IPS-18a (cell line): Measurements from ENCODE around the gene MUC12.
A peak's percentile ranks its signal among the peaks of the same experiment; 100 is the strongest.

Experiments
- H3K27ac ChIP-seq: one replicate; pipeline ENCODE4 v1.5.1; 2013; ENCODE audit warnings: low read length
- H3K27me3 ChIP-seq: one replicate; pipeline ENCODE4 v1.6.1; 2013; ENCODE audit warnings: mild to moderate bottlenecking, low read length; ENCODE audit not compliant: control insufficient read depth, insufficient read depth
- H3K36me3 ChIP-seq: one replicate; pipeline ENCODE4 v1.6.1; 2013; ENCODE audit warnings: low read depth, low read length; ENCODE audit not compliant: control insufficient read depth
- H3K4me1 ChIP-seq: one replicate; pipeline ENCODE4 v1.6.1; 2013; ENCODE audit warnings: low read depth, low read length; ENCODE audit not compliant: control insufficient read depth
- H3K4me3 ChIP-seq: one replicate; pipeline ENCODE4 v1.5.1; 2013; ENCODE audit warnings: low read length
- H3K9ac ChIP-seq: one replicate; pipeline ENCODE4 v1.6.1; 2013; ENCODE audit warnings: mild to moderate bottlenecking, low read length, moderate library complexity
- H3K9me3 ChIP-seq: one replicate; pipeline ENCODE4 v1.6.1; 2013; ENCODE audit warnings: low read depth, low read length; ENCODE audit not compliant: control insufficient read depth

MUC12 gene

DNA sequence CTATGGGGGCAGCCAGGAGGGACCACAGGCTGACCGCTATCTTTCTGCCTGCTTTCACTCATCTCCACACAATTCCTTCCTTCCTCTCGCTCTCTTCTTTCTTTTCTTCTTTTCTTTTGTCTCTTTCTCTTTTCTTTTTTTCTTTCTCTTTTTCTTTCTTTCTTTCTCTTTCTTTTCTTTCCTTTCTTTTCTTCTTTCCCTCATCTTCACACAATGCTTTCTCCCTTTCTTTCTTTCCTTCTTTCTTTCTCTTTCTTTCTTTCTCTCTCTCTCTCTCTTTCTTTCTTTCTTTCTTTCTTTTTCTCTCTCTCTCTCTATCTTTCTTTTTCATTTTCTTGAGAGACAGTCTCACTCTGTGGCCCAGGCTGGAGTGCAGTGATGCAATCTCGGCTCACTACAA is 6.8 kb upstream of the MUC12 start:
- Histone ChIP-seq H3K4me1 (peaks cover 19% of the 10 kb centered on the region), H3K27ac (no peak overlapping the region), H3K4me3 (no peak overlapping the region), H3K9ac (no peak overlapping the region), H3K36me3 (no peaks in the 10 kb centered on the region), H3K9me3 (no peaks in the 10 kb centered on the region), H3K27me3 (peaks cover 24% of the 10 kb centered on the region)

DNA sequence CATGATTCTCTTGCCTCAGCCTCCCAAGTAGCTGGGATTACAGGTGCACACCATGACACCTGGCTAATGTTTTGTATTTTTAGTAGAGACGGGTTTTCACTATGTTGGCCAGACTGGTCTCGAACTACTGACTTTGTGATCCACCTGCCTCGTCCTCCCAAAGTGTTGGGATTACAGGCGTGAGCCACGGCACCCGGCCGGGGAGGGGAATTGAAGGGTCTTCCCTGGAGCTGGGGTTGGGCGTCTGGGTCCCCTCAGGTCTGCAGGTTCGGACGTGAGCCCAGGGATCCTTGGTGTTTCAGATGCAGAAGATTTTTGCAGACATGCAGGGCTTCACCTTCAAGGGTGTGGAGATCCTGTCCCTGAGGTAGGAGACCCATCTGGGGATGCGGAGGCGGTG is 6.0 kb upstream of the MUC12 start:
- H3K27me3 ChIP-seq, result peaks cover 32% of the 10 kb centered on the region
- H3K9me3 ChIP-seq, result no peaks in the 10 kb centered on the region
- H3K36me3 ChIP-seq, result no peaks in the 10 kb centered on the region
- no peak overlapping the region for H3K9ac ChIP-seq
- peaks cover 26% of the 10 kb centered on the region for H3K4me1 ChIP-seq
- no peak overlapping the region for H3K27ac ChIP-seq
- H3K4me3 ChIP-seq, result no peak overlapping the region

DNA sequence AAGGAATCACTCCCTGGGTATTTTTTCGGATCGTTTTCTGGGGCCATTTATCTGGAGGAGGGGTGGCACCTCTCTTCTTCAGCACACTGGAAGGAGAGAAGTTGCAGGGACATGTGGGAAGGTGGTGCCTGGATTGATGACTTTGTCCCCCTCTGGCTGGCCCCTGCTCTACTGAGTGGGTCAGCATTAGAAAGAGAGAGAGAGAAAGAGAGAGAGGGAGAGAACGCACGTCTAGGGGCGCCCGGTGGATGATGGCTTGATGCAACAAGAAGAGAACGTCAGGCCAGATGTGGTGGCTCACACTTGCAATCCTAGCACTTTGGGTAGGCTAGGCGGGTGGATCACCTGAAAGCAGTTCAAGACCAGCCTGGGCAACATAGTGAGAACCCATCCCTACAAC is 5.5 kb upstream of the MUC12 start:
- no peaks in the 10 kb centered on the region for H3K9me3 ChIP-seq
- peaks cover 33% of the 10 kb centered on the region for H3K27me3 ChIP-seq
- H3K27ac ChIP-seq, result no peak overlapping the region

DNA sequence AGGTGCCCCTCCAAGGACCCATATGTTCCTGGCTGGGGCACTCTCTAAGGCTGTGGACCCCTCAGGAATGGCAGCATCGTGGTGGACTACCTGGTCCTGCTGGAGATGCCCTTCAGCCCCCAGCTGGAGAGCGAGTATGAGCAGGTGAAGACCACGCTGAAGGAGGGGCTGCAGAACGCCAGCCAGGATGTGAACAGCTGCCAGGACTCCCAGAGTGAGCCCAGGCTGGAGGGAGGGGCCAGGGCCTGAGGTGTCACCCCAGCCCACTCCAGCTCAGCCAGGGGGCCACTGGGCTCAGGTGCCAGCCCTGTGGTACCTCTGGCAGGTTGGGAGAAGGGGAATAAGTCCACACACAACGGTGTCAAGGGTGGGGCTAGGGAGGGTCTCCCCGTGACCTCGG is 4.7 kb upstream of the MUC12 start:
- H3K9ac ChIP-seq, result no peak overlapping the region
- H3K9me3 ChIP-seq, result no peaks in the 10 kb centered on the region
- no peaks in the 10 kb centered on the region for H3K36me3 ChIP-seq
- H3K4me1 ChIP-seq, result peaks cover 26% of the 10 kb centered on the region
- H3K27me3 ChIP-seq, result peaks cover 33% of the 10 kb centered on the region
- peak overlapping the region; percentile 70 for H3K4me3 ChIP-seq
- no peak overlapping the region for H3K27ac ChIP-seq

More for the DNA sequence above, 5.5 kb upstream of the MUC12 start:
- Histone ChIP-seq H3K4me1 (peaks cover 26% of the 10 kb centered on the region), H3K9ac (no peak overlapping the region), H3K36me3 (no peaks in the 10 kb centered on the region), H3K4me3 (no peak overlapping the region)

DNA sequence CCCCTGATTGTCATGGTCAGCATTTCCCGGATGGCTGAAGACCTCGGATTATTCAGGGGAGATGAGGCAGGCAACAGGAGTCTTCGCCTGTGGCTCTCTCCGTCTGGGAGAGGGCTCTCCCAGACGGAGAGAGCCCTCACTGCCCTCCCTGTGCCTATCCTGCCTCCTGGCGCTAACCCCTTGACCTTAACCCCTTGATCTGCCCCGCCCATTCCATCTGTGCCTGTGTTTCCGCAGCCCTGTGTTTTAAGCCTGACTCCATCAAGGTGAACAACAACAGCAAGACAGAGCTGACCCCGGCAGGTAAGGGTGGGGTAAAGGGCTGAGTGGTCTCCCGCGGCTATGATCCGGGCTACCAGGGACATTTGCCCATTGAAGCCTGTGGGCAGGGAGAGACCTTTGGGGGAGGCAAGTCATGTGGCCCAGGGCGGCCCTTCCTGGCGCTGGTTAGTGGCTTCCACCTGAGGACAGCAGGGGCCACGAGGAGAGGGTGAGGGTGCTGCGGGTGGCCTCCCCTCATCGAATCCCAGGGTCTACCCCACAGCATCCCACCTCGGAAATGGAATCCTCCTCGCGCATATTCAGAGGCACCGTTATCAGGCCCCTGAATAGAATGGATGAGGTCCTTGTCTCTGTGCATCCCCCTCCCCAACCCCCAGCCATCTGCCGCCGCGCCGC is 4.2 kb upstream of the MUC12 start:
- H3K27me3 ChIP-seq, result peaks cover 33% of the 10 kb centered on the region
- no peaks in the 10 kb centered on the region for H3K36me3 ChIP-seq
- H3K27ac ChIP-seq, result no peak overlapping the region
- no peaks in the 10 kb centered on the region for H3K9me3 ChIP-seq
- H3K4me1 ChIP-seq, result peaks cover 26% of the 10 kb centered on the region
- H3K9ac ChIP-seq, result peak overlapping the region; percentile 24
- peak overlapping the region; percentile 70 for H3K4me3 ChIP-seq

DNA sequence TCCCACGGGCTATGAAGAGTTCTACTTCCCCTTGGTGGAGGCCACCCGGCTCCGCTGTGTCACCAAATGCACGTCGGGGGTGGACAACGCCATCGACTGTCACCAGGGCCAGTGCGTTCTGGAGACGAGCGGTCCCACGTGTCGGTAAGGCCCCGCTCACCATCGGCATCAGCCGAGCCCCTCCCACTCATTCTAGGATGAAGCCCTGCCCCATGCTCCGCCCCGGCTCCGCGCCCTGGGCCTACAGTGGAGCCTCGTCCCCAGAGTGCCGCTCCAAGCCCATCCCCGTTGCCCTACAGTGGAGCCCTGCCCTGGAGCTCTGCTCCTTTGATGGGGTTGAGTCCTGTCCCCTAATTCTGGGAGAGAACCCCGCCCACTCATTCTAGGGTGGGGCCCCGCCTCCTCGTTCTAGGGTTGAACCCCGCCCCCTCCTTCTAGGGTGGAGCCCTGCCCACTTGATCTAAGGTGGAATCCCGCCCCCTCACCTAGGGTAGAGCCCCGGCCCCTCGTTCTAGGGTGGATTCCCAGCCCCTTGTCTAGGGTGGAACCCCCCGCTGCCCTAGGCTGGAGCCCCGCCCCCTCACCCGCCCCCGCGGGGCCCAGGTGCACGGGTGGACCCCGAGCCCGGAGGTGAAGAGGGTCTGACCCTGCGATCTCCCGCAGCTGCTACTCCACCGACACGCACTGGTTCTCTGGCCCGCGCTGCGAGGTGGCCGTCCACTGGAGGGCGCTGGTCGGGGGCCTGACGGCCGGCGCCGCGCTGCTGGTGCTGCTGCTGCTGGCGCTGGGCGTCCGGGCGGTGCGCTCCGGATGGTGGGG is 3.4 kb upstream of the MUC12 start:
- H3K9me3 ChIP-seq, result no peaks in the 10 kb centered on the region
- H3K4me1 ChIP-seq, result peaks cover 26% of the 10 kb centered on the region
- H3K27me3 ChIP-seq, result peaks cover 33% of the 10 kb centered on the region
- peak overlapping the region; percentile 24 for H3K9ac ChIP-seq
- no peaks in the 10 kb centered on the region for H3K36me3 ChIP-seq
- no peak overlapping the region for H3K27ac ChIP-seq
- peak overlapping the region; percentile 70 for H3K4me3 ChIP-seq

DNA sequence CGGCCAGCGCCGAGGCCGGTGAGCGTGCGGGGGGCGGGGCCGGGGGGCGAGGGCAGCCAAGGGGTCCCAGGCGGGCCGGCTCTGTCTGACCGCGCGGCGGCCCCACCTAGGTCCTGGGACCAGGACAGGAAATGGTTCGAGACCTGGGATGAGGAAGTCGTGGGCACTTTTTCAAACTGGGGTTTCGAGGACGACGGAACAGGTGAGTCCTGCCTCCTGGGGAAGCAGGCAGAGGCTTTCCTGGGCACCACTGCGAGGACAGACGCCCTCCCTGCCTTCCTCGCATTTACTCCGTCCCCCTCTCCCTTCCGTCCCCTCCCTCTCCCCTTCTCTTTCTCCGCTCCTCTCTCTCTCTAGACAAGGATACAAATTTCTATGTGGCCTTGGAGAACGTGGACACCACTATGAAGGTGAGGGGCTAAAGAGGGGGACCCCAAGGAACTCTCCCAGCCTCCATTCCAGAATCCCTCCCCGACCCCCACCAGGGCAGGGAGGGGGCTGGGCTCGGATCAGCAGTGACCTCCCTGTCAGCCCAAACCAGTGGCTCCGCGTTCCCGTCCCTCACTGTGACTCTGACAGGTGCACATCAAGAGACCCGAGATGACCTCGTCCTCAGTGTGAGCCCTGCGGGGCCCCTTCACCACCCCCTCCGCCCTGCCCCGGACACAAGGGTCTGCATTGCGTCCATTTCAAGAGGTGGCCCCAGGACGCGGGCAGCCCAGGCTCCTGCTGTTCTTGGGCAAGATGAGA is 2.6 kb upstream of the MUC12 start:
- no peaks in the 10 kb centered on the region for H3K36me3 ChIP-seq
- H3K27me3 ChIP-seq, result peaks cover 33% of the 10 kb centered on the region
- H3K9me3 ChIP-seq, result no peaks in the 10 kb centered on the region
- H3K4me1 ChIP-seq, result peaks cover 26% of the 10 kb centered on the region
- peak overlapping the region; percentile 21 for H3K9ac ChIP-seq
- H3K27ac ChIP-seq, result no peak overlapping the region
- H3K4me3 ChIP-seq, result peak overlapping the region; percentile 70

DNA sequence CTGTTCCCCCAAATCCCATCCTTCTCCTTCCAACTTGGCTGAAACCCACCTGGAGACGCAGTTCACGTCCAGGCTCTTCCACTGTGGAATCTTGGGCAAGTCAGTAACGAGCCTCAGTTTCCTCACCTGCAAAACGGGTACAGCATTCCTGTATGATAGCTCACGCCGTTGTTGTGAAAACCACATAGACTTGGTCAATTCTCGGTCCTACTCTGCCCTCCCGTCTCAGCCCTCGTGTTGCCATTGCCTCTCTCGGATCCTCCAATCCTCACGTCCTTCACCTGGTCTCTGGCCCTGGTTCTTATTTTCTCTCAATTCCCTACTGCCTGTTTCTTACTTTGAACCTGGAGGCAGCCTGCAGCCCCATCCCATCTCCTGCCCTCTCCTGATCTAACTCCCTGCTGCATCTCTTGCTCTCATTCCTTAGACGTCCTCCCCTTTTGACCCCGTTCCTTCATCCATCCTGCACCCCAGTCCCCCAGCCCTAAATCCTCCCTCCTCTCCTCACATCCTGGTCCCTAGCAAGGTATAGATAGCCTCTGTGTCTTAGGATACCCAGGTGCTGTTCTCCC is 2.0 kb upstream of the MUC12 start:
- Histone ChIP-seq H3K27me3 (peaks cover 33% of the 10 kb centered on the region), H3K4me3 (peak overlapping the region; percentile 70), H3K36me3 (no peaks in the 10 kb centered on the region)

DNA sequence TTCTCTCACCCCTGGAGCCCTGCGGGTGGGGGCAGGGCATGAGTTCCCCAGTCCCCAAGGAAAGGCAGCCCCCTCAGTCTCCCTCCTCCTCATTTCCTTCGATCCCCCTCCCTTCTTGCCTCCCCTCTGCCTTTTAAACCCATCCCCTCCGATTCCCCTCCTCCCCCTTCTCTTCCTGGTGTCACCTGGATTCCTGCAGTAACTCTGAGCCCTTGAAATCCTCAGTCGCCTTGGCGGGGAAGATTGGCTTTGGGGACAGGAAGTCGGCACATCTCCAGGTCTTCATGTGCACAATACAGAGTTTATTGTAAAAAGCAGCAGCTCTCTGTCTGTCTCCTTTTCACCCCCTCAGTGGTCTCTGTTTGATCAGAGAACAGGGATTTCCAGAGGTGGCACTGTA is 1.3 kb upstream of the MUC12 start:
- H3K27ac ChIP-seq, result no peak overlapping the region
- H3K9ac ChIP-seq, result no peak overlapping the region
- H3K36me3 ChIP-seq, result no peaks in the 10 kb centered on the region
- peaks cover 33% of the 10 kb centered on the region for H3K27me3 ChIP-seq
- H3K9me3 ChIP-seq, result no peaks in the 10 kb centered on the region
- H3K4me3 ChIP-seq, result no peak overlapping the region
- H3K4me1 ChIP-seq, result peaks cover 26% of the 10 kb centered on the region

More for the DNA sequence above, 2.0 kb upstream of the MUC12 start:
- Histone ChIP-seq H3K27ac (no peak overlapping the region), H3K9ac (no peak overlapping the region), H3K9me3 (no peaks in the 10 kb centered on the region), H3K4me1 (peaks cover 26% of the 10 kb centered on the region)

DNA sequence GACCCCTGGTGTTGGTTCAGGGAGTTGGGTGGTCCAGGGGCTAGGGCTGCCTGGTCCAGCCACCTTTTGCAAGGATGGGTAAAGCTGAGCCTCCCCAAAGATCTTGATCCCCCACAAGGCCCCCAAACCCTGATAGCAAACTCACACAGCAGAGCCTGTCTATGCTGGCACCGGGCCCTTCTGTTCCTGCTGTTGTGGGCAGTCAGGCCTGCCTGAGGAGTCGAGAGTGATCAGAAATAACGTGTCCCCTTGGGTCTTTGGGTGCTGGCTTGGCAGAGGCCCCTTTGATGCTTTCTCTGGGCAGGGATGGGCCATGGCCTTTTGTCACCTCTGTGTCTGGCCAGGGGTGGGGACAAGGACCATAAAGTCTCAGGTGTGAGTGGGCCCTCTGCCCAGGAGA is 715 bp upstream of the MUC12 start:
- Histone ChIP-seq H3K4me3 (no peak overlapping the region), H3K36me3 (no peaks in the 10 kb centered on the region), H3K27me3 (peaks cover 33% of the 10 kb centered on the region), H3K9ac (no peak overlapping the region), H3K27ac (no peak overlapping the region), H3K4me1 (peaks cover 26% of the 10 kb centered on the region), H3K9me3 (no peaks in the 10 kb centered on the region)
